ENCODE data around the gene CNGA3. TPM values are rescaled to one million over a fixed set of nuclear protein-coding genes. Genes with fewer than 3 reads are reported as not detected.

CNGA3 gene
- total RNA-seq, 1 experiment from 2014 or later: not detected

DNA sequence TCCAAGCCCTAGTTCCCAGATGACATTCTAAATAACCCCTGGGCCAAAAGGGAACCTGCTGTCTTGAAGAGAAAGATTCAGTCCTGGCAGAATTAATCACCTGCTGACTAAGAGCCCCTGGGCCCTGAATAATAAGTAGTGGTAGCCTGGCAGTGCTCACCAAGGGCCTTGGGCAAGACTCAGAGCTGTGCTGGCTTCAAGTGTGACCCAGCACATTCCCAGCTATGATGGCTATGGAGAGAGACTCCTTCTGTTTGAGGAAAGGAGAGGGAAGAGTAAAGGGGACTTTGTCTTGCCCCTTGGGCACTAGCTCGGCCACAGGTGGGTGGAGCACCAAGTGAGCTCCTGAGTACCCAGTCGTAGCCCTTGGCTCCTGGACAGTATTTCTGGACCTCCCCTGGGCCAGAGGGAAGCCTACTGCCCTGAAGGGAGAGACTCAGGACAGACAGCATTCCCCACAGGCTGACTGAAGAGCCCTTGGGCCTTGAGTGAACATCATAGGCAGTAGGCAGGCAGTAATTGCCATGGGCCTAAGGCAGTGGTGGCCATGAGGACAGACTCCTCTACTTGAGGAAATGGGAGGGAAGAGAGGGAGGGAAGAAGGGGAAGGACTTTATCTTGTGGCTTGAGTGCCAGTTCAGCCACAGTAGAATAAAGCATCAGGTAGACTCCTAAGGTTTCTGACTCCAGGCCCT, 58.4 kb downstream of the CNGA3 start:
- H3K4me1 ChIP-seq (ENCODE audit: insufficient read depth, low read length): no peaks in the 10 kb centered on the region
- no peaks in the 10 kb centered on the region for H3K79me2 ChIP-seq (ENCODE audit: low read length)
- no peaks in the 10 kb centered on the region for H3K9me3 ChIP-seq (ENCODE audit: low read length)
- CTCF ChIA-PET: no interaction called here
- H3K27me3 ChIP-seq (ENCODE audit: low read length): peaks cover 23% of the 10 kb centered on the region
- intact Hi-C loops (cut with micrococcal nuclease): no loop called here
- POLR2A ChIA-PET (ENCODE audit: unreplicated experiment): no interaction called here
- H4K20me1 ChIP-seq (ENCODE audit: low read length): no peaks in the 10 kb centered on the region
- no peak overlapping the region for H3K27ac ChIP-seq (ENCODE audit: low read length)
- H3K9ac ChIP-seq (ENCODE audit: low read length): no peak overlapping the region
- ATAC-seq (no peak), DNase-seq (peak; percentile 53)
- no peak overlapping the region for H2AFZ ChIP-seq (ENCODE audit: low read length)
- no peaks in the 10 kb centered on the region for H3K36me3 ChIP-seq (ENCODE audit: low read depth, low read length)
- H3K9me2 ChIP-seq (replicated peaks; ENCODE audit: low read length): no peaks in the 10 kb centered on the region
- no peak overlapping the region for H3K4me2 ChIP-seq (ENCODE audit: low read length)
- TF ChIP-seq EZH2phosphoT487 (IDR thresholded peaks at IDR 0.05; ENCODE audit: borderline replicate concordance, low read length): no peak
- TF ChIP-seq CTCF (conservative IDR thresholded peaks at IDR 0.05; ENCODE audit: low read depth, low read length): no peak
- no peak for TF ChIP-seq EZH2 (IDR thresholded peaks at IDR 0.05; ENCODE audit: low read length, unreplicated experiment)
- H3F3A ChIP-seq (ENCODE audit: low read length, unreplicated experiment): no peaks in the 10 kb centered on the region
- H3K4me3 ChIP-seq (ENCODE audit: low read length): no peak overlapping the region
- no TSS peak for BruUV-seq (replicated peaks)

DNA sequence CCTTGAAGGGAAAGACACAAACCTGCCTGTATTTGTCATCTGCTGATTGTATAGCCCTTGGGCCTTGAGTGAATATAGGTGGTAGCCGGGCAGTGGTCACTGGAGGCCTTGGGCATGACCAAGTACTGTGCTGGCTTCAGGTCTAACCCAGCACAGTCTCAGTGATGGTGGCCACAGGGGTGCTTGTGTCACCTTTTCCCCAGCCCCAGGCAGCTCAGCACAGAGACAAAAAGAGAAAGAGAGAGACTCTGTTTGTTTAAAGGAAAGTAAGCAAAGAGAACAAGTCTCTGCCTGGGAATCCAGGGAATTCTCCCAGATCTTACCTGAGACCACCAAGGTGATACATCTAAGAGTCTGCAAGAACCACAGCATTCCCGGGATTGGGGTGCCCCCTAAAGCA, 59.0 kb downstream of the CNGA3 start:
- H3K36me3 ChIP-seq (ENCODE audit: low read depth, low read length): no peaks in the 10 kb centered on the region
- no peaks in the 10 kb centered on the region for H4K20me1 ChIP-seq (ENCODE audit: low read length)
- no peak overlapping the region for H3K9ac ChIP-seq (ENCODE audit: low read length)
- no peaks in the 10 kb centered on the region for H3K9me2 ChIP-seq (replicated peaks; ENCODE audit: low read length)
- intact Hi-C loops (cut with micrococcal nuclease): no loop called here
- DNase-seq (no peak), ATAC-seq (no peak)
- BruUV-seq (replicated peaks): no TSS peak
- no peak overlapping the region for H3K4me3 ChIP-seq (ENCODE audit: low read length)
- ChIA-PET POLR2A (ENCODE audit: unreplicated experiment) (no interaction called here), CTCF (no interaction called here)
- no peak for TF ChIP-seq EZH2 (IDR thresholded peaks at IDR 0.05; ENCODE audit: low read length, unreplicated experiment)
- no peak for TF ChIP-seq EZH2phosphoT487 (IDR thresholded peaks at IDR 0.05; ENCODE audit: borderline replicate concordance, low read length)
- no peak for TF ChIP-seq CTCF (conservative IDR thresholded peaks at IDR 0.05; ENCODE audit: low read depth, low read length)
- no peaks in the 10 kb centered on the region for H3K4me1 ChIP-seq (ENCODE audit: insufficient read depth, low read length)
- H3K27ac ChIP-seq (ENCODE audit: low read length): no peak overlapping the region
- H3K79me2 ChIP-seq (ENCODE audit: low read length): no peaks in the 10 kb centered on the region
- H3K4me2 ChIP-seq (ENCODE audit: low read length): no peak overlapping the region
- H3K9me3 ChIP-seq (ENCODE audit: low read length): no peaks in the 10 kb centered on the region
- no peaks in the 10 kb centered on the region for H3F3A ChIP-seq (ENCODE audit: low read length, unreplicated experiment)
- no peak overlapping the region for H2AFZ ChIP-seq (ENCODE audit: low read length)
- peaks cover 17% of the 10 kb centered on the region for H3K27me3 ChIP-seq (ENCODE audit: low read length)

DNA sequence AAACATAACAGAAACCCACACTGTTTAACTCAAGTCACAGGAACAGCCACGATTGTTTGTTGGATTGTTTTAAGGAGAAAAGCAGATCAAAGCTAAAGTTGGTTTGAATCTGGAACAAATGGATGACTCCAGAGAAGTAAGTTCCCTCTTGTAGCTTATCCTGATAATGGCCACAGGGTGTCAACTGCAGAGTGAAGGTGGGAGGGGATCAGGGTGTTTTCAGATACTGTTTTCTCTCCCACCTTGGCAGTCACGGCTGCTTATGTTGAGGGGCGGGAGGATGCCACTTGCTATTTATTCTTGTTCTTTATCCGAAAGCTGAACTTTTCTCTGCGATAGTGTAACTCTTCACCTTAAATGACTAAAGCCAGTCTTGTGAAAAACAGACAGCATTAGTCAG, 61.9 kb downstream of the CNGA3 start:
- Histone ChIP-seq H4K20me1 (ENCODE audit: low read length) (no peaks in the 10 kb centered on the region), H3K4me1 (ENCODE audit: insufficient read depth, low read length) (no peaks in the 10 kb centered on the region; the same call in 1 of the 2 replicates), H3K9ac (ENCODE audit: low read length) (no peak overlapping the region), H3K4me2 (ENCODE audit: low read length) (no peak overlapping the region), H3K4me3 (ENCODE audit: low read length) (no peak overlapping the region), H3K9me3 (ENCODE audit: low read length) (no peaks in the 10 kb centered on the region), H2AFZ (ENCODE audit: low read length) (no peak overlapping the region), H3K9me2 (replicated peaks; ENCODE audit: low read length) (no peaks in the 10 kb centered on the region), H3K36me3 (ENCODE audit: low read depth, low read length) (no peaks in the 10 kb centered on the region), H3K27ac (ENCODE audit: low read length) (no peak overlapping the region), H3K27me3 (ENCODE audit: low read length) (no peaks in the 10 kb centered on the region), H3K79me2 (ENCODE audit: low read length) (no peaks in the 10 kb centered on the region), H3F3A (ENCODE audit: low read length, unreplicated experiment) (no peaks in the 10 kb centered on the region)
- ChIA-PET CTCF (interaction anchor here (0.6 kb wide), 1 partner anchor 599 kb away, joined by 3 read pairs; no protein-coding TSS in a partner anchor), POLR2A (ENCODE audit: unreplicated experiment) (no interaction called here)
- no TSS peak for BruUV-seq (replicated peaks)
- TF ChIP-seq CTCF (conservative IDR thresholded peaks at IDR 0.05; ENCODE audit: low read depth, low read length) (no peak), EZH2phosphoT487 (IDR thresholded peaks at IDR 0.05; ENCODE audit: borderline replicate concordance, low read length) (no peak), EZH2 (IDR thresholded peaks at IDR 0.05; ENCODE audit: low read length, unreplicated experiment) (no peak)
- intact Hi-C loops (cut with micrococcal nuclease): no loop called here
- no peak for ATAC-seq
- DNase-seq: no peak

Data from PC-3 (cell line).